HL-60/S4 (cell line): ENCODE measurements around the gene KCNC1.

Experiments
- in situ Hi-C: fragments of 300-500 bp; cut with MboI; formaldehyde crosslinking; loops from 2 replicates; pipeline ENCODE4 v1.14.3; 2022; ENCODE audit warnings: low sequenced_read_pairs

The KCNC1 gene

GRCh38 chr11:17714356-17714854, 20.2 kb upstream of the KCNC1 start:
- in situ Hi-C loops, result no loop called here

GRCh38 chr11:17714870-17715269, 19.7 kb upstream of the KCNC1 start:
- in situ Hi-C loops, result no loop called here

- in situ Hi-C loops, result no loop called here
Measured at GRCh38 chr11:17716807-17717206, 17.8 kb upstream of the KCNC1 start.

- in situ Hi-C loops, result no loop called here
Measured at GRCh38 chr11:17718015-17718414, 16.6 kb upstream of the KCNC1 start.

- in situ Hi-C loops, result no loop called here
Measured at GRCh38 chr11:17718510-17718962, 16.0 kb upstream of the KCNC1 start.

- in situ Hi-C loops, result no loop called here
Measured at GRCh38 chr11:17719028-17719937, 15.3 kb upstream of the KCNC1 start, which contains the start of gene MYOD1. MYOD1 (plus strand) TSS chr11:17719571; CDS start chr11:17719783, 212 bp downstream.

- in situ Hi-C loops, result no loop called here
Measured at GRCh38 chr11:17719938-17720795, 14.4 kb upstream of the KCNC1 start.

GRCh38 chr11:17720796-17721171, 13.8 kb upstream of the KCNC1 start:
- in situ Hi-C loops, result no loop called here

- in situ Hi-C loops, result no loop called here
Measured at GRCh38 chr11:17721242-17721999, 13.2 kb upstream of the KCNC1 start.

- in situ Hi-C loops, result no loop called here
Measured at GRCh38 chr11:17722000-17722643, 12.5 kb upstream of the KCNC1 start.

GRCh38 chr11:17724020-17724908, 10.3 kb upstream of the KCNC1 start:
- in situ Hi-C loops, result no loop called here

GRCh38 chr11:17725174-17725573, 9.4 kb upstream of the KCNC1 start:
- in situ Hi-C loops, result no loop called here

- in situ Hi-C loops, result no loop called here
Measured at GRCh38 chr11:17730137-17730536, 4.4 kb upstream of the KCNC1 start.

- in situ Hi-C loops, result no loop called here
Measured at GRCh38 chr11:17730608-17731462, 3.7 kb upstream of the KCNC1 start.

- in situ Hi-C loops, result no loop called here
Measured at GRCh38 chr11:17733261-17733660, 1.3 kb upstream of the KCNC1 start.

- in situ Hi-C loops, result no loop called here
Measured at GRCh38 chr11:17734986-17735817, 621 bp downstream of the KCNC1 start.

- in situ Hi-C loops, result no loop called here
Measured at GRCh38 chr11:17735818-17736578, 1.4 kb downstream of the KCNC1 start.
